Mesenteric fat pad (tissue), 1 donor: ENCODE data around the gene FRY. TPM values are rescaled to one million over a fixed set of nuclear protein-coding genes. Genes with fewer than 3 reads are reported as not detected.
"Not testable (repeated sequence)": the region's sequence is repeated elsewhere in the genome, so short reads cannot be mapped to it uniquely, and the experiment has no call there.

ENCODE experiments used
- DNase-seq: peaks from one replicate; pipeline ENCODE4 v3.0.0-alpha.2; 2020; ENCODE audit warnings: low spot score
- total RNA-seq: library from RNA; stranded (reverse); fragmentation: NEBNext Ultra II Directional; extraction: Animal tissue kit (Norgen Biotek cat#: 25700); gene quantifications from one replicate; pipeline ENCODE4 v1.2.1, GENCODE V29; 2021
- donor health status: DM: yes; HTN: yes; CAD: no.

Gene FRY
- total RNA-seq, 1 donor from 2014 or later, result 31.8 TPM

DNA sequence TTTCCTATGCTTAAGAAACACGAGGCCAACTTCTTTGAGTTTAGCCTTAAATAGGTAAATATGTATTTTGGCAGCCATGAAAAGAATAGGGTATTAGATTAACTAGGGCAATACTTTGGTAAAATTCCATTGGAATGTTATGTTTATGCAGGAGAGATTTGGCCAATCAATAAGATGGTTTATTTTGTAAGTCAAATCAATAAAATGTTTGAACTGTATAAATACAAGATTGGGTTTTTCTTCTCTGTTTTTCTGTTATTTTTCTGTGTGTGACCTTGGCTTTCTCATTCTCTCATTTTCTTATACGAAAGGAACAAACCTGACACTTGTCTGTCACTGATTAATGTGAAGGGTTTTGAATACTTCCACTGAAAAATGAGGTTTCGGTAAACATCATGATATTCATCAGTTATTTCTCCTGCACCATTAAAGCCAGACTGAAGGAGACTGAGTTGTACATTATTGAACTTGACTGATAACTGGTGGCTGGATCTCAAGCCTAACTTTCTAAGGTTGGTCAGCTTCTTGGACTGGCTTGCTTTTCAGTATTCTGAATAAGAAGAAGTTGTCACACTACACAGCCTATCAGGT lies 8.6 kb downstream of the FRY start:
- DNase-seq, result no peak

DNA sequence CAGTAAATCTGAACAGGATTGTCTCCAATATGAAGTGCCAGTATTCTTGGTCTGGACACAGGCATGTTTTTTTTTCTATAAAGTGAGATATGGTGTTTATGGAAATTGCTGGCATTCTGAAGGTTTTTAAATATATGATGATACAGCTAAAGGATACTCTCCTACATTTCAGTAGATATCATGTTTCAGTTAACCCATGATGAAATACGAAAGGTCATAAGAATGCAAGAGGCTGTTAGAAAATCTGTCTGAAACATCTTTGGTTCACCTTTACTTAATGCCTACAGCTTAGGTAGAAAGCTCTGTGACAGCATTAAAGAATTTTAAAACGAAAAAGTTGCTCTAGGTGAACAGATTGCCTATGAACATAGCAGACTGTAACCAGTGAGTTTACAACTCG lies 9.1 kb downstream of the FRY start:
- no peak for DNase-seq

GRCh38 chr13:32041429-32041828 lies 9.9 kb downstream of the FRY start:
- DNase-seq, result no peak

DNA sequence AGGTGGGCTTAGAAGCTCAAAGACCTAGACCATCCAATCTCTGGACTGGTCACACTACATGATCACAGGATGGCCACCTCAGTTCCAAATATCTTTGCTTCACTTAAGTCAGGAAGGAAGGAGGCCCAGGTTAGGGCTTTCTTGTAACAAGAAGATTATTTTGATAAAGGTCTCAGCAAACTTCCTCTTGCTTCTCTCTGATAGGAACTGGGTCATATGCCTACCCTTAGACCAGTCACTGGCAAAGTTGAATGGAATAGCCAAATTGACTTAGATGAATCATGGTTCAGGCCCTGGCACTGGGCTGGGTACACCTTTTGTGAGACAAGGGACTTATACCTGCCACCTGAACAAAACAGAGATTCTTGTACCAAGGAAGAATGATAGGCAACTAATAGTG lies 11.0 kb downstream of the FRY start:
- no peak for DNase-seq

DNA sequence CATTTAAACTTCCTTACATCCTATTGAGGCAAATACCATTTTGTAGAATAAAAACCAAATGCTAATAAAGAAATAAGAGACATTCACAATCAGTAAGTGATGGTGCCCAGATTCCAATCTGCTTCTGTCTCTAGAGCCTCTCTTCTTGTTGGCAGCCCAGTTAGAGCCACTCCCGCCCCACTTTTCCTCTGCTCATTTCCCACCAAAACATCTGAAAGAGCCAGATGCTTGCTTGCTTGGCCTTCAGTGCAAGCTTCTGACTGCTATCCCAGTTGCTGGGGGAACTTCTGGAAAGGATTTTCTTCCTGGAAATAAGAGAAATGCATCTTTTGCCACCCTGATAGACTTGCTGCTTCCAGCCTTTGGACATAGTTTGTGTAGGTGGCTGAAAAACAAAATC lies 12.9 kb downstream of the FRY start:
- DNase-seq, result no peak

DNA sequence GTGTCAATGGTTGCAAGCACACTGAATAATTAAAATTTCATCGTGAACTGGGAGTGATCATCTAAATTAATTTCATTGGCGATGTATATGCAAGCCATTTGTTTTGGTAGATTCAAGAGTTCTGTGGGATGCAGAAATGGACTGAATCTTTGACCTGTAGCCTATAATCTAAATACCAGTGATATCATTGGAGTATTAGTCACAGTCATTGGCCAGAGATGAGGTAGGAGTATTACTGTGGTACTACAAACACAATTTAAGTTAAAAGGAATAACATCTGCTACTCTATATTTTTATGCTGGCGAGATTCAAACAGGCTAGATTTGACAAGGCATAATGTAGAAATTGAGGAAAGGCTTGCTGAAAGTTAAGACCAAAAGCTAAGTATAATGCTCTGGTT lies 14.0 kb downstream of the FRY start:
- DNase-seq, result no peak

- no peak for DNase-seq
Measured at GRCh38 chr13:32045982-32046785, 14.6 kb downstream of the FRY start.

DNA sequence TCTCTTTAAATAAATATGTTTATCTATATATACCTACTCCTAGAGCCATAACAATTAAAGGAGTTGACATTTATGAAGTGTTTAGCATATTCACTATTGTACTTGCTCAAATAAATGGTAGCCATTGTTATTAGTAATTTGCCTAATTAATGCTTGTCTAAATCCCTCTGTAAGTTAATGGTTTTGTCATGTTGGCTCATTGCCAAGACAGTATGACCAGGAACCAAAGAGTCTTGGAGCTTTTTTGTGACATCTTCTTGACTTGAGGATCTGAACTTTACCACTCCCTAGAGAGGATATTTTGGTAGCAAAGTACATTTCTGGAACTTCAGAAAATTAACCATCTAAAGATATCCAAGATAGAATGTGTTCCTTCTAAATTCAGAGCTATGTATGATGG lies 15.5 kb downstream of the FRY start:
- DNase-seq, result no peak

GRCh38 chr13:32047793-32048192 lies 16.2 kb downstream of the FRY start:
- DNase-seq, result no peak

DNA sequence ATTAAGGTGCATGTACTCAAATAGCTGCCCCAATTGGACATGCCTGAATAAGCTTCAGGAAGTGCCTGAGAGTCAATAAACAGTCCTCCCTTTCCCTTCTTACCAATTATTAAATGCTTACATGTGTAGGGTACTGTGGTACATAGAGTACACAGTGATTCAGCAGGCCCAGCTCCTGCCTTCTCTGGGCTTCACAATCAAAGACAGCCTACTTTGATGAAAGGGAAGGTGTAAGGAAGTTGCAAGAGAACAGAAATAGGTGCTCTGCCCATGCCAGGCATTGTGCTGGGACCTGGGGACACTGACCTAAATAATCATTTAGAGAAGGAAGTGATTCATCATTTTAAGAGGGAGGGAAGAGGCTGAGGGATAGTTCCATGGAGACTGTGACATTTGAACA lies 17.2 kb downstream of the FRY start:
- no peak for DNase-seq

DNA sequence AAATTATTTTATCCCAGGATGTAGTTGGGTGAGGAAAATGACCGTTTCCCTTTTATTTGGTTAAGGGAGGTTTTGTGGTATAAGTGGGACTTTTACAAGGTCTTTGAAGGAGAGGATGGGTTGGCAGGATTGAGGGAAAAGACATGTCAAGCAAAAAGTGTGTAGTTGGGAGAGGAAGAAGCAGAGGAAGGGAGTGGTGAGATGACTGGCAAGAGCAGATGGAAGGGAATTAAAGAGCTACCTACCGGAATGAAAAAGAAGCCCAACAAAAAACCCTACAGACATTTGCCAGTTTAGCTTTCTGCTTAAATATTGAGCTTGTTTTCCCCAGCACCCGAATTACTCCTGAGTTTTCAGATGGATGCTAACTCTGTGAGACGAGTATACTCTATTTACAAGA lies 19.6 kb downstream of the FRY start:
- DNase-seq, result no peak

GRCh38 chr13:32056316-32056715 lies 24.7 kb downstream of the FRY start:
- DNase-seq, result no peak

- DNase-seq, result not testable (repeated sequence)
Measured at GRCh38 chr13:32057325-32057724, 25.8 kb downstream of the FRY start.

- DNase-seq, result no peak
Measured at GRCh38 chr13:32059511-32059984, 28.0 kb downstream of the FRY start.

- no peak for DNase-seq
Measured at GRCh38 chr13:32060401-32060878, 28.9 kb downstream of the FRY start.

DNA sequence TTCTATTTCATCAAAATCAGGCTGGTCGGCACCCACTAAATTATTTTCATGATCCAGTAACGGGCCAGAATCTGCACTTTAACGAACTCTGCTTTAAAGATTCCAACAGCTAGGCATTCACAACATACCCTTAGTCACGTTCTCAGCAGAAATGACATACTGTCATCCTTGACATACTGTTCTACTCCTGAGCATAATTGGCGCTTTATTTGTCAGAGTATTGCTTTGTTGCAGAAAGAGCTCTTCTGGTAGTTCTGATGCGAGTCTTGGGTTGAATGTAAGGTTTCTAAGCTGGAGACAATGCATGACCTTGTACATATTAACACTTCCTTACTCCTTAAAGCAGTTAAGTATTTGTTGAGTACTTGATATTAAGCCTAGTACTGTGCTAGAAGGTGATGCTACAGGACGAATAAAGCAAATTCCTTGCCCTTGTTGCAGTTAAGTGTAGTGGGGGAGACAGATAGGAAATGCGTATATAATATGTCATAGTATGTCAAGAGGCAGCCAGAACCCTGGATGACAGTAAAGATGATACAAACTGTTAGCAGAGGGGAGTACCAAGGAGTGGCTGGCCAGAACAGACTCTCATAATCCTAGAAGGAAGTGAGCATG lies 32.2 kb downstream of the FRY start:
- DNase-seq, result no peak

- DNase-seq, result no peak
Measured at GRCh38 chr13:32067149-32067961, 35.8 kb downstream of the FRY start.

DNA sequence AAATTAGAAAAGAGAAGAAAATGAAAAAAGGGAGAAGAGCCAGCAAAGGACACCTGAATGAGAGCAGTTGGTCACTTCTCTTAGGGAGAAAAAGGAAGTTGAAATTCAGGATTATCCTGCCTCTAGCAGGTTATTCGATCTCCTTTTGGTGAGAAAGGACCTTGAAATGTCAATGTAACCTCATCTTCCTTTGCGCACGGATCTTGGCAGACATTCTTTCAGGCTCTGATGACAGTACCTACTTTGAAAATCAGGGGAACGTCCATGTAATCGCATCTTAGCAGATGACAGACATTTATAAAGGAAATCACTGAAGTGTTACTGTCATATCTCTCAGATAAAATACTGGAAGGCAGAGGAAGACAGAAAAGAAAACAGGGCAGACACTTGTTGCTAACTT lies 36.7 kb downstream of the FRY start:
- no peak for DNase-seq

DNA sequence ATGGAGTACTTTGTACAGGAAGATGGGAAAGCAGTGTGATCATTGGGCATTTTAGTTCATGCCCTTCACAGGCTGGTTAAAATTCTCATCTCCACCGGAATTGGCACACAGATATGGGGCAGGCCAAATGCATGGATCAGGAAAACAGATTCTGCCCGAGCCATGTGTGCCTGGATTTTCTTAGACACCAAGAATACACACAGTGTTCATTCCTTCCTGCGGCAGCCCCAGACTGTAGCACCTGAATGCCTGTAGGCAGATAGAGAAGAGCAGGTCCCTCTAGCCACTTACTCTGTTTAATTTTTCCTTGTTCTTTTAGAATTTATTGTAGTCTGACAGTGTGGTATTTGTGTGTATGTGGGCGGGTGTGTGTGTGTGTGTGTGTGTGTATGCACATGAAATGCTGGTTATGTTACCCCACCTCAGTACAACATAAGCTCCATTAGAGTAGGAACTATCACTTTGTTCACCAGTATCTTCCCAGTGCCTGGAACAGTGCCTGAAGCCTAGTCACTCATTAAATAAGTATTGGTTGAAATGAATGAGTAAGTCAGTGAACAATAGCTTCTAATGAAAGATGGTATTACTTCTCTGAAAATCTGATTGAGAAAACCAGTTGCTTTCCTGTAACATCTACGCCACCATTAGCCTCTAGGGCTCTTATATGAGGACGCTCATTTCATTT lies 41.7 kb downstream of the FRY start:
- DNase-seq, result no peak

GRCh38 chr13:32075170-32075851 lies 43.7 kb downstream of the FRY start:
- no peak for DNase-seq
